ENCODE results near the gene AHSA1. TPM values are rescaled to one million over a fixed set of nuclear protein-coding genes. Genes with fewer than 3 reads are reported as not detected.

The AHSA1 gene
- total RNA-seq, 4 donors from 2014 or later, result 91.8 to 1,536 (median 141) TPM

- no peak for TF ChIP-seq POLR2A (IDR thresholded peaks at IDR 0.05)
- TF ChIP-seq CTCF (IDR thresholded peaks at IDR 0.05), result no peak
- DNase-seq, result no peak
- Histone ChIP-seq H3K36me3 (no peaks in the 10 kb centered on the region), H3K9me3 (no peaks in the 10 kb centered on the region), H3K4me1 (no peaks in the 10 kb centered on the region), H3K27me3 (no peaks in the 10 kb centered on the region), H3K4me3 (no peak overlapping the region), H3K27ac (no peak overlapping the region)
- intact Hi-C loops (cut with DNase I; ENCODE audit: low total_unique reads), result no loop called here
These were observed 24.5 kb downstream of the AHSA1 start for GRCh38 chr14:77482422-77482821.

- DNase-seq, result no peak
- H3K27me3 ChIP-seq, result no peaks in the 10 kb centered on the region
- no peaks in the 10 kb centered on the region for H3K4me1 ChIP-seq
- no peak overlapping the region for H3K4me3 ChIP-seq
- H3K27ac ChIP-seq, result no peak overlapping the region
- H3K9me3 ChIP-seq, result no peaks in the 10 kb centered on the region
- intact Hi-C loops (cut with DNase I; ENCODE audit: low total_unique reads), result no loop called here
- TF ChIP-seq CTCF (IDR thresholded peaks at IDR 0.05), result no peak
- no peak for TF ChIP-seq POLR2A (IDR thresholded peaks at IDR 0.05)
- H3K36me3 ChIP-seq, result no peaks in the 10 kb centered on the region
These were observed 27.4 kb downstream of the AHSA1 start for GRCh38 chr14:77485256-77485655.

- Histone ChIP-seq H3K4me1 (no peaks in the 10 kb centered on the region), H3K4me3 (no peak overlapping the region), H3K27ac (no peak overlapping the region), H3K27me3 (no peaks in the 10 kb centered on the region), H3K9me3 (no peaks in the 10 kb centered on the region), H3K36me3 (no peaks in the 10 kb centered on the region)
- DNase-seq, result no peak
- intact Hi-C loops (cut with DNase I; ENCODE audit: low total_unique reads), result no loop called here
- TF ChIP-seq POLR2A (IDR thresholded peaks at IDR 0.05) (no peak), CTCF (IDR thresholded peaks at IDR 0.05) (no peak)
These were observed 28.2 kb downstream of the AHSA1 start for GRCh38 chr14:77485901-77486678.

GRCh38 chr14:77488558-77488957 lies 30.7 kb downstream of the AHSA1 start:
- TF ChIP-seq CTCF (IDR thresholded peaks at IDR 0.05) (no peak), POLR2A (IDR thresholded peaks at IDR 0.05) (no peak)
- Histone ChIP-seq H3K27me3 (no peaks in the 10 kb centered on the region), H3K4me3 (no peak overlapping the region), H3K27ac (no peak overlapping the region), H3K36me3 (no peaks in the 10 kb centered on the region), H3K4me1 (no peaks in the 10 kb centered on the region), H3K9me3 (no peaks in the 10 kb centered on the region)
- DNase-seq, result no peak
- intact Hi-C loops (cut with DNase I; ENCODE audit: low total_unique reads), result no loop called here

GRCh38 chr14:77489041-77489440 lies 31.1 kb downstream of the AHSA1 start:
- H3K27me3 ChIP-seq, result no peaks in the 10 kb centered on the region
- no peaks in the 10 kb centered on the region for H3K36me3 ChIP-seq
- H3K27ac ChIP-seq, result no peak overlapping the region
- TF ChIP-seq CTCF (IDR thresholded peaks at IDR 0.05), result no peak
- TF ChIP-seq POLR2A (IDR thresholded peaks at IDR 0.05), result no peak
- no peaks in the 10 kb centered on the region for H3K9me3 ChIP-seq
- no peak for DNase-seq
- H3K4me1 ChIP-seq, result no peaks in the 10 kb centered on the region
- intact Hi-C loops (cut with DNase I; ENCODE audit: low total_unique reads), result no loop called here
- H3K4me3 ChIP-seq, result no peak overlapping the region
